Heart left ventricle (tissue), 16 donors: Measurements from ENCODE around the gene CHCHD6. TPM values are rescaled to one million over a fixed set of nuclear protein-coding genes. Genes with fewer than 3 reads are reported as not detected.

Experiments used
- ATAC-seq, 4 donors: fragments of 200-7000 bp; cut with Tn5 transposase; one replicate each; pipeline ENCODE4 v1.9.1; 2020 to 2022; ENCODE audit warnings: moderate library complexity in 4 of 4, mild to moderate bottlenecking in 3 of 4, moderate number of reproducible peaks in 1 of 4
- DNase-seq, 5 donors: peaks; one replicate each; pipeline ENCODE4 v3.0.0-alpha.2; 2020
- H3K27ac ChIP-seq, 12 donors: fragments of 200-600 bp; sonication (generic) in 4 of 12; one replicate each; pipeline versions ENCODE4 v1.5.0 to v1.8.0; 2016 to 2022; ENCODE audit warnings: mild to moderate bottlenecking in 2 of 12
- H3K27me3 ChIP-seq, 9 donors: fragments of 200-600 bp; sonication (generic) in 2 of 9; one replicate each; pipeline versions ENCODE4 v1.5.1 to v1.8.0; 2016 to 2022; ENCODE audit warnings: mild to moderate bottlenecking in 3 of 9
- H3K36me3 ChIP-seq, 9 donors: fragments of 200-600 bp; sonication (generic) in 2 of 9; one replicate each; pipeline versions ENCODE4 v1.5.0 to v1.8.0; 2018 to 2022; ENCODE audit warnings: mild to moderate bottlenecking in 2 of 9
- H3K4me1 ChIP-seq, 12 donors: fragments of 200-600 bp; sonication (generic) in 4 of 12; one replicate each; pipeline versions ENCODE4 v1.5.0 to v1.8.0; 2016 to 2022; ENCODE audit warnings: mild to moderate bottlenecking in 3 of 12
- H3K4me3 ChIP-seq, 12 donors: fragments of 200-600 bp; sonication (generic) in 4 of 12; one replicate each; pipeline versions ENCODE4 v1.5.0 to v1.8.0; 2017 to 2022; ENCODE audit warnings: mild to moderate bottlenecking in 9 of 12, moderate library complexity in 4 of 12
- H3K9me3 ChIP-seq, 12 donors: fragments of 200-600 bp; sonication (generic) in 4 of 12; one replicate each; pipeline versions ENCODE4 v1.5.0 to v1.8.0; 2016 to 2022; ENCODE audit warnings: mild to moderate bottlenecking in 1 of 12
- CTCF ChIP-seq, 12 donors: fragments of 200-600 bp; sonication (generic) in 4 of 12; IDR thresholded peaks; one replicate each; pipeline versions ENCODE4 v1.5.0 to v1.8.0; 2018 to 2022; ENCODE audit warnings: antibody characterized with exemption in 12 of 12, mild to moderate bottlenecking in 5 of 12
- POLR2A ChIP-seq, 2 donors: fragments of 450-650 bp; IDR thresholded peaks; one replicate each; pipeline ENCODE4 v1.6.1; 2017; ENCODE audit warnings: antibody characterized with exemption in 2 of 2, mild to moderate bottlenecking in 2 of 2, moderate library complexity in 2 of 2
- WGBS, 4 donors: extraction: QIAGEN DNeasy Blood & Tissue Kit in 2 of 4; methylation state at CpG; one replicate each; pipeline versions ENCODE4 v1.1.5 to v1.1.7; 2013 to 2018; 5-methylcytosine and 5-hydroxymethylcytosine counted together
- intact Hi-C, 10 donors: fragments of 100-400 bp; cut with DNase I; formaldehyde crosslinking; loops; one replicate each; pipeline versions ENCODE4 v1.11.1 to v1.14.2; 2022
- long read RNA-seq, 3 donors: library from polyadenylated mRNA; unstranded; transcript quantifications; one replicate each; pipeline ENCODE4 v2.0.0, GENCODE V29; 2020 to 2021
- polyA plus RNA-seq, 2 donors: library from polyadenylated mRNA; stranded (reverse); fragments of 200-250 nt; gene quantifications; one replicate each; pipeline ENCODE4 v1.2.3, GENCODE V29; 2013
- total RNA-seq, 9 donors: library from RNA; depleted of rRNA in 2 of 9; stranded (reverse); fragments of >200 nt in 2 of 9; fragmentation: NEBNext Ultra II Directional in 3 of 9; extraction: Animal tissue kit (Norgen Biotek cat#: 25700) in 3 of 9; gene quantifications; one replicate each; pipeline versions ENCODE4 v1.1.0 to v1.2.4, GENCODE V29; 2016 to 2023
- donor health status: ischemic (EF 13 %, LVEDD 7.1; RV severe dilation, severe dysfunction).
- donor health status: healthy with polysubstance abuse.
- donor health status: DM: no; HTN: yes; CAD: no.
- donor health status: DM: no; HTN: no; CAD: no.
- donor health status: ischemic (EF 25% LVEDD 6.9; RV normal size, moderate dysfunction).
- donor health status: ischemic (EF 25% LVEDD 5.7; RV mildly dilated, moderate dysfunction).
- donor health status: healthy.
- donor health status: DM: yes; HTN: yes; CAD: no.
- donor health status: ischemic (EF 35%, LVEDD 5.7; RV mildly dilated, moderate dysfunction).
- donor health status: nonischemic (EF 11% LVEDD 7.7; RV severe dilation, severe dysfunction).
- donor health status: DM: yes; HTN: yes; CAD: no.
- donor health status: PGD.
- donor health status: ischemic (EF 29% LVEDD 5.4; RV normal size, mild dysfunction).
- donor health status: nonischemic (EF 23%, LVEDD 6.1; RV moderate dilation, normal function).

Gene CHCHD6
- total RNA-seq (10 to 100 TPM in 5 of 9 donors, 1 to 10 TPM in 4; 7.7 to 14.2 (median 10.7) TPM), polyA plus RNA-seq (10 to 100 TPM; 11.6 to 29.3 TPM)
- long read RNA-seq, donor 1, transcript CHCHD6-201 (8 exons, 1,006 nt), result major isoform, 8 of 13 reads
- long read RNA-seq, donor 1, partial matches to known transcripts, result 0 of 13 reads
- long read RNA-seq, donor 1, other reads (novel, unspliced or antisense), result 5 of 13 reads
- long read RNA-seq, donor 2, transcript CHCHD6-201 (8 exons, 1,006 nt), result major isoform, 12 of 16 reads
- long read RNA-seq, donor 2, partial matches to known transcripts, result 0 of 16 reads
- long read RNA-seq, donor 2, other reads (novel, unspliced or antisense), result 4 of 16 reads
- long read RNA-seq, donor 3, partial matches to known transcripts, result 0 of 6 reads
- long read RNA-seq, donor 3, other reads (novel, unspliced or antisense), result 2 of 6 reads

GRCh38 chr3:126703512-126704493 lies at the start of gene CHCHD6:
Gene CHCHD6 (plus strand): TSS chr3:126704240. CDS start chr3:126704313, 73 bp downstream.
- Histone ChIP-seq H3K4me1 (peaks cover 0 to 24% (median 11%) of the 10 kb centered on the region in 12 donors), H3K9me3 (peaks cover 0 to 6% (median 0%) of the 10 kb centered on the region in 12 donors), H3K27me3 (peaks cover 0 to 18% (median 0%) of the 10 kb centered on the region in 9 donors), H3K36me3 (no peaks in the 10 kb centered on the region), H3K27ac (peak within 1 kb of the TSS in 5 of 12 donors; percentile 35 to 70 (median 58)), H3K4me3 (peak within 1 kb of the TSS; percentile 62 to 93 (median 80))
- ATAC-seq, result peak; percentile 98 to 100 (median 100)
- TF ChIP-seq CTCF (IDR thresholded peaks at IDR 0.05), result peak in 3 of 12 donors; percentile 9 to 32 (median 25)
- TF ChIP-seq POLR2A (IDR thresholded peaks at IDR 0.05), result no peak
- peak; percentile 94 to 99 (median 96) for DNase-seq
- 2 to 17% (median 4%) methylated on average over 14 to 69 of the region's 69 CpGs for WGBS, 4 donors
- intact Hi-C loops, result no loop called here

GRCh38 chr3:126654571-126655383 lies 49.3 kb upstream of the CHCHD6 start, which contains the start of gene TXNRD3:
Gene TXNRD3 (minus strand): TSS chr3:126655124.
- peaks cover 0 to 20% (median 6%) of the 10 kb centered on the region in 12 donors for H3K4me1 ChIP-seq
- DNase-seq (peak; percentile 82 to 90 (median 85)), ATAC-seq (peak; percentile 88 to 98 (median 95))
- intact Hi-C loops, result loop anchor here in 1 of 10 donors (10.0 kb wide), 1 partner anchor 130 kb away; the partner anchor contains the start of gene CHST13
- TF ChIP-seq CTCF (IDR thresholded peaks at IDR 0.05) (peak in 5 of 12 donors; percentile 8 to 32 (median 10)), POLR2A (IDR thresholded peaks at IDR 0.05) (peak in 1 of 2 donors; percentile 75)
- WGBS, 4 donors, result 0 to 1% (median 1%) methylated on average over 19 to 102 of the region's 102 CpGs
- no peaks in the 10 kb centered on the region for H3K36me3 ChIP-seq
- no peaks in the 10 kb centered on the region for H3K9me3 ChIP-seq
- peak within 1 kb of the TSS; percentile 44 to 96 (median 75) for H3K4me3 ChIP-seq
- H3K27ac ChIP-seq, result peak within 1 kb of the TSS; percentile 55 to 89 (median 80)
- peaks cover 0 to 7% (median 0%) of the 10 kb centered on the region in 9 donors for H3K27me3 ChIP-seq

GRCh38 chr3:126655887-126656286 lies 48.2 kb upstream of the CHCHD6 start:
- H3K4me3 ChIP-seq, result no peak overlapping the region
- H3K27ac ChIP-seq, result no peak overlapping the region
- ATAC-seq (no peak), DNase-seq (no peak)
- H3K4me1 ChIP-seq, result peaks cover 0 to 24% (median 6%) of the 10 kb centered on the region in 12 donors
- H3K9me3 ChIP-seq, result no peaks in the 10 kb centered on the region
- 87 to 91% (median 89%) methylated on average over 8 to 11 of the region's 11 CpGs for WGBS, 4 donors
- intact Hi-C loops, result loop anchor here in 1 of 10 donors (10.0 kb wide), 1 partner anchor 131 kb away; the partner anchor contains the start of gene CHST13
- TF ChIP-seq CTCF (IDR thresholded peaks at IDR 0.05), result no peak
- TF ChIP-seq POLR2A (IDR thresholded peaks at IDR 0.05), result no peak
- H3K36me3 ChIP-seq, result no peaks in the 10 kb centered on the region
- peaks cover 0 to 8% (median 0%) of the 10 kb centered on the region in 9 donors for H3K27me3 ChIP-seq
